ENCODE results near the gene MFN2.

DNA sequence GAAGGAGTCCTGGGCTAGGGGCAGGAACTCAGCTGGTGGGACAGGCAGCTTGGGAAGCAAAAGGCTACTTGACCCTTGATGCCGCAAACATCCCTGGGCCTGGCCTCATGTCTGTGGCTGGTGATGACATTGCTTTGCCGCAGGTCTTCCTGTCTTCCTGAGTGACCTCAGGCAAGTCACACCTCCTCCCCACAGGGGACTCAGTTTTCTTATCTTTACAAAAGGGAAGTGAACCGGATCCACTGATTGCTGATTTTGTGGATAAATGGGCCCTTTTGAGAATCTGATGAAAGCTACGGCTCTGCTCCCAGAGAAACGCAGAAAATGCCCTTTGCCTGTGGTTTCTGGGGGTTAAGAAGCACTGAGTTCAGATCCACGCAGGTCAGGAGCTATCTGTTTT, 25.0 kb upstream of the MFN2 start:
- TF ChIP-seq, protein P1, sequence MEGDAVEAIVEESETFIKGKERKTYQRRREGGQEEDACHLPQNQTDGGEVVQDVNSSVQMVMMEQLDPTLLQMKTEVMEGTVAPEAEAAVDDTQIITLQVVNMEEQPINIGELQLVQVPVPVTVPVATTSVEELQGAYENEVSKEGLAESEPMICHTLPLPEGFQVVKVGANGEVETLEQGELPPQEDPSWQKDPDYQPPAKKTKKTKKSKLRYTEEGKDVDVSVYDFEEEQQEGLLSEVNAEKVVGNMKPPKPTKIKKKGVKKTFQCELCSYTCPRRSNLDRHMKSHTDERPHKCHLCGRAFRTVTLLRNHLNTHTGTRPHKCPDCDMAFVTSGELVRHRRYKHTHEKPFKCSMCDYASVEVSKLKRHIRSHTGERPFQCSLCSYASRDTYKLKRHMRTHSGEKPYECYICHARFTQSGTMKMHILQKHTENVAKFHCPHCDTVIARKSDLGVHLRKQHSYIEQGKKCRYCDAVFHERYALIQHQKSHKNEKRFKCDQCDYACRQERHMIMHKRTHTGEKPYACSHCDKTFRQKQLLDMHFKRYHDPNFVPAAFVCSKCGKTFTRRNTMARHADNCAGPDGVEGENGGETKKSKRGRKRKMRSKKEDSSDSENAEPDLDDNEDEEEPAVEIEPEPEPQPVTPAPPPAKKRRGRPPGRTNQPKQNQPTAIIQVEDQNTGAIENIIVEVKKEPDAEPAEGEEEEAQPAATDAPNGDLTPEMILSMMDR (IDR thresholded peaks at IDR 0.05): no peak
- TF ChIP-seq POLR2A (IDR thresholded peaks at IDR 0.05): no peak
